ENCODE results near the gene AGPAT2.

AGPAT2 gene

DNA sequence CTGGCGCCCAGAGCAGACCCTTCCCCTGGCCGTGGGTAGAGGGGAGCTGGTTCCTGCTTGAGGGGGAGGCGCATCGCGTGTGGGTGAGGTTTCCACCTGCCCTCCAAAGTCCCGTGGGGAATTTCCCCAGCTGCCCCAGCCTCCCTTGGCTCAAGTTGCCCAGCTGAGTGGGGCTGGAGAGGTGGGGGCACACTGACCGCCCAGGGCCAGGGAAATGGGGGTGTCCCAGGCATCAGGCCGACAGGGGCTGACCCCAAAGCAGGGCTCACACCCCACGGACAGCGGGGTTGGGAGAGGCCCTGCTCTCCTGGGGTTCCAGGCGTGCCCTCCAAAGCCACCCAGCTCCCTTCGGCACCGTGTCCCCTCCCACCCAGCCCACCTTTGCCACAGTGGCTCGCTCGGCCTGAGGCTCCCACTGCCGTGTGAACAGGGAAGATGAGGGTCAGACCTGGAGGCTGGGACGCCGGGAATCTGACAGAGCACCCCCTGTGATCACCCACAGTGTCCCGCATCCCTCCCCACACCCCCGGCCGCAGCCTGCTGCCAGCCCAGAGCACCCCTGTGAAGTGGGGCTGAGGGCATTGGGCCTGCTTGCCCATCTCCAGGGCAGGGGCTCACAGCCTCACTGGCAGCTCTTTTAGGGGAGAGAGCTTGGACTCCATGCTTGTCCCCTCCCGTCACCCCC lies 25.5 kb downstream of the AGPAT2 start:
- no peak for DNase-seq (ENCODE audit: low read depth)

DNA sequence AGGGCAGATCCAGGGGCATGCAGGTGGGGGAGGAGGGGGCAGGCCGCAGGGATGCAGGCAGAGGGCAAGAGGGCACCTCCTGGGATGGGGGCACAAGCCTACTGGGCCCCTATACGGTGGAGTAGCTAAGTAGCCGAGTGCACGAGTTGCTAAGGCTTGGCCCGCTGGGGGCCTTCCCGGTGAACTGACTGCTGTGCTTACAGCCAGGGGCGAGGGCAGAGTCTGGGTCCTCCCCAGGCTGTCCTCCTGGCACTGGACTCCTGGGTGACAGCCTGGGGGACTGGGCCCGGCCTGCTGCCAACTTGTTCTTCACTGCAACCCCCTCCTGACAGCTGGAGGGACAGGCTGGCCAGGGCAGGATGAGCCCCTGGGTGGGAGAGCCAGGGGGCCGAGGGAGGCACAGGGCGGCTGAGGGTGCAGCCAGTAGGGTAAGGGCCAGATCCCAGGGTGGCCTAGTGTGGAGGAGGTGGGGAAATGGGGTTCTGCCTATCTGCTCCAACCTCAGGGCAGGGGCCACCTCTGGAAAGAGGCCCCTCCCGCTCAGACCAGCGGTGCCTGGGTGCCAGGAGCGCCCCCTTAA lies 26.2 kb downstream of the AGPAT2 start:
- no peak for DNase-seq (ENCODE audit: low read depth)

DNA sequence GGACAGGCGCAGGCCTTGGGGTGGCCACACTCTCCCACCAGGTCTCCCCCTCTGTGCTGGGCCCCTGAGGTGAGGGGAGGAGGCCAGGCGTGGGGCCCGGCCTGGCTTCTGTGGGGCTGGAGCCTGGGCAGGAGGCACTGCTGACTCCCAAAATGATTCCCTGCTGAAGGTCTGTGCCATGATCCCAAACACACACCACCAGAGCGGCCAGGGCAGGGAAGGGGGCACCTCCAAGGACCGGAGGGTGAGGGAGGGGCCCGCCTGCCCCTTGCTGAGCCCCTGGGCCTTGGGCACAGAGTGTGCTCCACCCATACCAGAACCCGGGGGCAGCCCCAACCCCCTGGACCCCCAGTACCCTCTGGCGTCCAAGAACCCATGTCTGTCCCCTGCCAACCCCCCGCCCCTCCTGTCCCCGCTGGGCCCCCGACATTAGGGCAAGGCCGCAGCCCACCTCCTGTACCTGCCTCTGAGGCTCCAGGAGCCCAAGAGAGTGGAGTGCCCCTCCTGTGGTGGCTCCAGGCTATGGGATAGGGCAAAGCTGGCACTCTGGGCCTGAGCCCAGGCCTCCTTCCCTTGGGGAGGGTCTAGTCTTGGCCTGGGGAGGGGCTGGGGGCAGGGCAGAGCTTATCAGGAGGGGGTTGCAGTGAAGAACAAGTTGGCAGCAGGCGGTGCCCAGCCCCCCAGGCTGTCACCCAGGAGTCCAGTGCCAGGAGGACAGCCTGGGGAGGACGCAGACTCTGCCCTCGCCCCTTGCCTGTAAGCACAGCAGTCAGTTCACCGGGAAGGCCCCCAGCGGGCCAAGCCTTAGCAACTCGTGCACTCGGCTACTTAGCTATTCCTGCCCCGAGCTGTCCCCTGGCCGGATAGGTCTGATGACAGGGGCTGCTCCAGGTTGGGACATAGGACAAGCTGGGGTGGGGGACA lies 27.1 kb downstream of the AGPAT2 start:
- DNase-seq (ENCODE audit: low read depth) = no peak

DNA sequence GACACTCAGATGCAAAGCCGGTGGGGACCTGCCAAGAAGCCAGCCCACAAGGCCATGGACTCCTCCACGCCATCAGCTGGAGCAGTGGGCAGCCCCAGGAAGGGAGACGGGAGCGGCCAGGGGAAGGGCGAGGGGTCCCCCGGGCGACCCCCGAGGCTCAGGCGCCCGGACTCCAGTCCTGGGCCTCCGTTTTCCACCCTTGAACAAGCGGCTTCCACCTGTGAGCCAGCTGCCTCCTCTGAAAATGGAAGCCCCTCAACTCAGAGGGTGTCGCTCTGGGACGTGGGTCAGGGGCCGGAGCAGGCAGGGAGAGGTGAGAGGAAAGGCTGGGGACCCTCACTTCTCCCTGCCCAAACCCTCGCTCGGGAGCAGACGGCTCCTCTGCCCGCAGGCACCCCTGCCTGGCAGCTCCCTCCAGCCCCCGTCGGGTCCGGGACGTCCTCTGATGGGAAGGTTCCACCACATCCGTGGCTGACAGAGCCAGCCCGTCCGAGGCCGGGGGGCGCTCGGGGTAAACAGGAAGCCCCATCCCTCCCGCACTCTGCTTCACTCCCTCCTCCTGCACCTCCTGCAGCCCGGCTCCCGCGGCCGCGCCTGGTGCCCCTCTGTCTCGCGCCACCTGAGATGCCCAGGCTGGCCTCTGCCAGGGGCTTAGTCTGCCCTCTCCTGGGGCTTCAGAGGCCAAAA lies 28.3 kb downstream of the AGPAT2 start:
- no peak for DNase-seq (ENCODE audit: low read depth)

DNA sequence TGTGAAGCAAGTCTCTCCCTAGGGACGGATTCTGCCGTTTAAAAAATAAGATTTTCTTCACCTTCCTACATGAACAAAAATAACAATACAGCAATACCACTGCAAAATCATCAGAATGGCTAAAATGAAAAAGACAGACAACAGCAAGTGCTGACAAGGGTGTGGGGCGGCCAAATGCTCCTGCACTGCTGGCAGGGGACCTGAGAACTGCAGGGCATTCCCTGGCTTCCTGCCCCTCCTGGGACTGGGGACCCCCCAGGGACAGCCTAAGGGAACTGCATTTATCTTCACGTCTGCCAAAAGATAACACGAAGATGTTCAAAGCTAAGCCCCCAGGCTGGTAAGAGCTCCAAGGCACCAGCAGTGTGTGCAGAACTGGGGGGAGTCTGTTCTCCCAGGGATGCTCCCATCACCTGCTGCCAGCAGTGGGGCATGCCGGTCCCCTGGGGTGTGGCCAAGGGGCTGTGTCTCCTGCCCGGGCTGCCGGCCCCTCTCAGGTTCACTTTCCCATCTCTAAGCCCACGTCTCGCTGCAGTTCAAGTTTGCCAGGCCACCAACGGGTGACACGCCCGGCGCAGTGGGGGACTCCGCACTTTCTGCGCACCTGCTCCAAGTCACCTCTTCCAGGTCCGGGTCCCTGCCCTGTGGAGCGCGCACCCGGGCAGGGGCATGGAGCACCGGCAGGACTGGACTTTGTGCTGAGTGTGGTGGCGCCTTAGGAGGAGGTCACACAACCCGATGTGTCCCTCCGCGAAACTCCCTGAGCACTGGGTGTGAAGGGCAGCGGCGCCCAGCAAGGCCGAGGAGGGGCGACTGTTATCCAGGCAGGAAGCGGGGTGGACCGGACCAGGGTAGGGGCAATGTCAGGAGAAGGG lies 29.0 kb downstream of the AGPAT2 start:
- DNase-seq (ENCODE audit: low read depth) = no peak

GRCh38 chr9:136656795-136657611 lies 30.3 kb downstream of the AGPAT2 start:
- no peak for DNase-seq (ENCODE audit: low read depth)

GRCh38 chr9:136656183-136656738 lies 31.0 kb downstream of the AGPAT2 start:
- no peak for DNase-seq (ENCODE audit: low read depth)

GRCh38 chr9:136655536-136656182 lies 31.6 kb downstream of the AGPAT2 start:
- no peak for DNase-seq (ENCODE audit: low read depth)

- DNase-seq (ENCODE audit: low read depth) = no peak
These were observed 32.3 kb downstream of the AGPAT2 start for GRCh38 chr9:136654820-136655535.

GRCh38 chr9:136653323-136654079 lies 33.8 kb downstream of the AGPAT2 start:
- DNase-seq (ENCODE audit: low read depth) = no peak

- DNase-seq (ENCODE audit: low read depth) = no peak
These were observed 35.4 kb downstream of the AGPAT2 start for GRCh38 chr9:136651860-136652259.

- no peak for DNase-seq (ENCODE audit: low read depth)
These were observed 36.6 kb downstream of the AGPAT2 start for GRCh38 chr9:136650648-136651047.

- DNase-seq (ENCODE audit: low read depth) = no peak
These were observed 37.2 kb downstream of the AGPAT2 start for GRCh38 chr9:136650021-136650420.

DNA sequence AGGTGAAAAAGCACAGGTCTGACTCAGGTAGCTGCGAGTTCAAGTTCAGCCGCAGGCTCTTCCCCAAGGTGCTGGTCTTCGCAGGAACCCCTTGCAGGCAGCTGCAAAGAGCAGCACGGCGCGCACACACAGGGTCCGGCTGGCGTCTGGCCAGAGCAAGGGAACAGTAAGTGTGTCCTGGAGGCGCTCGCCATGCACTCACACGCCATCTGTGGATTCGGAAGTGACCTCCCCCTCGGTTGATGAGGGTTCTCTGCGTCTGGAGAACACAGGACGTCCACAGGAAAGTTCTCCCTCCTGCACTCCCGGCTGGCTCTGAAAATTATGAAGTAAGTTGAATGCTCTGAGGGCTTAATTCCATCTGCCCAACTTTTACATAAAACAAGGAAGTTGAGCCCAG lies 38.5 kb downstream of the AGPAT2 start:
- DNase-seq (ENCODE audit: low read depth) = no peak

GRCh38 chr9:136646827-136647711 lies 40.2 kb downstream of the AGPAT2 start:
- DNase-seq (ENCODE audit: low read depth) = no peak

GRCh38 chr9:136645903-136646754 lies 41.1 kb downstream of the AGPAT2 start:
- no peak for DNase-seq (ENCODE audit: low read depth)
